ENCODE measurements around the gene IFIH1. TPM values are rescaled to one million over a fixed set of nuclear protein-coding genes. Genes with fewer than 3 reads are reported as not detected.

Gene IFIH1
- total and polyA plus RNA-seq, 2 experiments from 2014 or later, result 1.2 to 2.5 TPM

DNA sequence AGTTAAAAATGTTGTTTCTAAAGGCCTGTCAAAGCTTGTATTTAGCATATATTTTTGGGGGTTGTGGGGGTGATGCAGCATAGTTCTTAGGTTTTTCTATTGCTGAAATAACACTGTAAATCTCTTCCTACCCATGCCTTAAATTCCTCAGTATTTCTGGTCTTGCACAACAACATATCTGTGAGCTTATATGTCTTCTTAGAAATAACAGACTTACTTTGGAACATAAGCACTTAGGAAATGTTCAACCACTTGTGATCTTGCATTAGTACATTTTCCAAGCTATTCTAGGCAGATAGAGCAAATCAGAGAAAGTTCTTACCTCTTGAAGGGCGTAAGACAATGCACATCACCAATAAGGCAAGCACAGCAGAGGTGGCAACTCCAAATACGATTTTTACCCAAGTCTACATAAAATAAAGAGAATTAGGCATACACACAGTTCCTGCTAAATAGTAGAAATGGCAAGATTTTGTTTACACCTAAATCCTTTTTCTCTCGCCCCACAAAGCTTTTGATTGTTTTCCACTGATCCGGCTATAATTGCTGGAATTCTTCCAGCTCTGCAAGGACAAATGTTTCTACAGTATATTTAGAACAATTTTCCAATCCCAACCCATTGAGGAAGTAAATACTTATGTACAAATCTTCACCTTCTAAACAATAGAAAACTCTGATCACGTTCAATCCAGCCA lies 75.8 kb downstream of the IFIH1 start:
- Histone ChIP-seq H4K20me1 (replicated peaks; ENCODE audit: insufficient read depth) (no peaks in the 10 kb centered on the region), H3K4me2 (no peak overlapping the region), H3K27me3 (ENCODE audit: insufficient read depth) (no peaks in the 10 kb centered on the region), H3F3A (replicated peaks; ENCODE audit: low read depth) (no peaks in the 10 kb centered on the region), H3K4me3 (no peak overlapping the region), H3K79me2 (replicated peaks; ENCODE audit: insufficient read depth) (no peaks in the 10 kb centered on the region), H2AFZ (no peak overlapping the region), H3K27ac (ENCODE audit: low read depth) (no peak overlapping the region), H3K36me3 (ENCODE audit: insufficient read depth) (no peaks in the 10 kb centered on the region), H3K9me2 (ENCODE audit: insufficient read depth) (no peaks in the 10 kb centered on the region), H3K4me1 (ENCODE audit: insufficient read depth) (no peaks in the 10 kb centered on the region)
- Mint-ChIP-seq H3K4me1 (peaks cover 6% of the 10 kb centered on the region; the same call in 2 of the 3 replicates), H3K9me3 (no peaks in the 10 kb centered on the region), H3K4me3 (no peak overlapping the region), H3K36me3 (ENCODE audit: low read depth) (no peaks in the 10 kb centered on the region), H3K27ac (no peak overlapping the region; the same call in 1 of the 2 replicates), H3K27me3 (ENCODE audit: insufficient read depth, low read depth, poor library complexity) (no peaks in the 10 kb centered on the region)
- no peak for DNase-seq (ENCODE audit: low spot score)
- ATAC-seq, result no peak
- TF ChIP-seq EZH2phosphoT487 (IDR thresholded peaks at IDR 0.05; ENCODE audit: unreplicated experiment) (no peak), STAT1 (IDR thresholded peaks at IDR 0.05; ENCODE audit: unreplicated experiment) (no peak), POLR2AphosphoS5 (IDR thresholded peaks at IDR 0.05; ENCODE audit: low read depth) (no peak), ZNF462 (CRISPR knock-in tag; IDR thresholded peaks at IDR 0.05) (no peak), NANOG (IDR thresholded peaks at IDR 0.05; ENCODE audit: borderline replicate concordance) (no peak), CREB1 (CRISPR knock-in tag; IDR thresholded peaks at IDR 0.05; ENCODE audit: low read depth) (no peak), EZH2 (IDR thresholded peaks at IDR 0.05; ENCODE audit: low read depth, unreplicated experiment) (no peak), ZNF114 (CRISPR knock-in tag; IDR thresholded peaks at IDR 0.05) (no peak)
- TF ChIP-seq, protein P1, sequence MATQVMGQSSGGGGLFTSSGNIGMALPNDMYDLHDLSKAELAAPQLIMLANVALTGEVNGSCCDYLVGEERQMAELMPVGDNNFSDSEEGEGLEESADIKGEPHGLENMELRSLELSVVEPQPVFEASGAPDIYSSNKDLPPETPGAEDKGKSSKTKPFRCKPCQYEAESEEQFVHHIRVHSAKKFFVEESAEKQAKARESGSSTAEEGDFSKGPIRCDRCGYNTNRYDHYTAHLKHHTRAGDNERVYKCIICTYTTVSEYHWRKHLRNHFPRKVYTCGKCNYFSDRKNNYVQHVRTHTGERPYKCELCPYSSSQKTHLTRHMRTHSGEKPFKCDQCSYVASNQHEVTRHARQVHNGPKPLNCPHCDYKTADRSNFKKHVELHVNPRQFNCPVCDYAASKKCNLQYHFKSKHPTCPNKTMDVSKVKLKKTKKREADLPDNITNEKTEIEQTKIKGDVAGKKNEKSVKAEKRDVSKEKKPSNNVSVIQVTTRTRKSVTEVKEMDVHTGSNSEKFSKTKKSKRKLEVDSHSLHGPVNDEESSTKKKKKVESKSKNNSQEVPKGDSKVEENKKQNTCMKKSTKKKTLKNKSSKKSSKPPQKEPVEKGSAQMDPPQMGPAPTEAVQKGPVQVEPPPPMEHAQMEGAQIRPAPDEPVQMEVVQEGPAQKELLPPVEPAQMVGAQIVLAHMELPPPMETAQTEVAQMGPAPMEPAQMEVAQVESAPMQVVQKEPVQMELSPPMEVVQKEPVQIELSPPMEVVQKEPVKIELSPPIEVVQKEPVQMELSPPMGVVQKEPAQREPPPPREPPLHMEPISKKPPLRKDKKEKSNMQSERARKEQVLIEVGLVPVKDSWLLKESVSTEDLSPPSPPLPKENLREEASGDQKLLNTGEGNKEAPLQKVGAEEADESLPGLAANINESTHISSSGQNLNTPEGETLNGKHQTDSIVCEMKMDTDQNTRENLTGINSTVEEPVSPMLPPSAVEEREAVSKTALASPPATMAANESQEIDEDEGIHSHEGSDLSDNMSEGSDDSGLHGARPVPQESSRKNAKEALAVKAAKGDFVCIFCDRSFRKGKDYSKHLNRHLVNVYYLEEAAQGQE (IDR thresholded peaks at IDR 0.05; ENCODE audit: unreplicated experiment), result no peak

Data from GM23338 (cell line).